WTC11 (cell line): Measurements from ENCODE around the gene NOTUM. TPM values are rescaled to one million over a fixed set of nuclear protein-coding genes. Genes with fewer than 3 reads are reported as not detected.
A peak's percentile ranks its signal among the peaks of the same experiment; 100 is the strongest.

Experiments
- ATAC-seq: fragments of 200-7000 bp; cut with Tn5 transposase; 2 replicates; pipeline ENCODE4 v1.10.0; 2021; ENCODE audit warnings: mild to moderate bottlenecking, moderate library complexity
- CTCF ChIA-PET: fragments of 300-600 bp; sonication (Branson Sonifier 250); formaldehyde crosslinking; loops from one replicate; lab custom pipeline; 2021; ENCODE audit warnings: antibody characterized with exemption; lab: Charles Lee
- POLR2A ChIA-PET: fragments of 350-600 bp; sonication (Branson Sonifier 250); formaldehyde crosslinking; loops from one replicate; lab custom pipeline; 2021; ENCODE audit warnings: antibody characterized with exemption; lab: Charles Lee
- DNase-seq: peaks from one replicate; pipeline ENCODE4 v3.0.0; 2021; ENCODE audit warnings: low spot score
- H3K27ac Mint-ChIP-seq: 2 replicates; pipeline ENCODE4 v1.8.0; 2021; ENCODE audit warnings: mixed read lengths
- H3K27me3 Mint-ChIP-seq: 2 replicates; pipeline ENCODE4 v1.8.0; 2021; ENCODE audit warnings: low read depth, mild to moderate bottlenecking, moderate library complexity, mixed read lengths
- H3K36me3 Mint-ChIP-seq: 2 replicates; pipeline ENCODE4 v1.8.0; 2021; ENCODE audit warnings: mixed read lengths
- H3K4me1 Mint-ChIP-seq: 2 replicates; pipeline ENCODE4 v1.8.0; 2022; ENCODE audit warnings: mixed read lengths
- H3K4me3 Mint-ChIP-seq: 2 replicates; pipeline ENCODE4 v1.8.0; 2021; ENCODE audit warnings: mild to moderate bottlenecking, moderate library complexity, mixed read lengths
- H3K9me3 Mint-ChIP-seq: 2 replicates; pipeline ENCODE4 v1.8.0; 2021; ENCODE audit warnings: mixed read lengths
- AR ChIP-seq: fragments of 250-450 bp; sonication (Bioruptor Pico); IDR thresholded peaks from 2 replicates; pipeline ENCODE4 v1.9.0; 2021; ENCODE audit warnings: mild to moderate bottlenecking
- ATF1 ChIP-seq: sonication (generic); formaldehyde crosslinking; IDR thresholded peaks from 2 replicates; pipeline ENCODE4 v1.8.1; 2023; ENCODE audit warnings: mild to moderate bottlenecking, moderate library complexity, missing genetic modification reagents
- CBFB ChIP-seq: sonication (generic); formaldehyde crosslinking; IDR thresholded peaks from 2 replicates; pipeline ENCODE4 v1.8.1; 2022; ENCODE audit warnings: mild to moderate bottlenecking, low read depth, missing genetic modification reagents
- E2F1 ChIP-seq: sonication (generic); formaldehyde crosslinking; IDR thresholded peaks from 2 replicates; pipeline ENCODE4 v1.8.0; 2022; ENCODE audit warnings: mild to moderate bottlenecking, missing genetic modification reagents
- ELF4 ChIP-seq: sonication (generic); formaldehyde crosslinking; IDR thresholded peaks from 2 replicates; pipeline ENCODE4 v1.8.1; 2022; ENCODE audit warnings: low read depth, mild to moderate bottlenecking, moderate library complexity, missing genetic modification reagents
- KAT7 ChIP-seq: sonication (generic); formaldehyde crosslinking; IDR thresholded peaks from 2 replicates; pipeline ENCODE4 v1.8.1; 2023; ENCODE audit warnings: missing genetic modification reagents, mild to moderate bottlenecking, borderline replicate concordance
- PRRX2 ChIP-seq: fragments of 250-450 bp; sonication (Bioruptor Pico); IDR thresholded peaks from 2 replicates; pipeline ENCODE4 v1.8.0; 2021; ENCODE audit warnings: mild to moderate bottlenecking
- TP53 ChIP-seq: sonication (generic); formaldehyde crosslinking; IDR thresholded peaks from 2 replicates; pipeline ENCODE4 v1.8.1; 2023; ENCODE audit warnings: mild to moderate bottlenecking, missing genetic modification reagents
- ZBTB43 ChIP-seq: sonication (generic); formaldehyde crosslinking; IDR thresholded peaks from 2 replicates; pipeline ENCODE4 v1.8.1; 2023; ENCODE audit warnings: mild to moderate bottlenecking, missing genetic modification reagents
- ZNF121 ChIP-seq: sonication (generic); formaldehyde crosslinking; IDR thresholded peaks from 2 replicates; pipeline ENCODE4 v1.8.0; 2023; ENCODE audit warnings: missing genetic modification reagents
- ZNF232 ChIP-seq: sonication (generic); formaldehyde crosslinking; IDR thresholded peaks from 2 replicates; pipeline ENCODE4 v1.8.0; 2022; ENCODE audit warnings: mild to moderate bottlenecking, missing genetic modification reagents
- ZNF263 ChIP-seq: sonication (generic); formaldehyde crosslinking; IDR thresholded peaks from 2 replicates; pipeline ENCODE4 v1.8.1; 2022; ENCODE audit warnings: low read depth, mild to moderate bottlenecking, moderate library complexity, missing genetic modification reagents
- ZNF281 ChIP-seq: sonication (generic); formaldehyde crosslinking; IDR thresholded peaks from 2 replicates; pipeline ENCODE4 v1.8.0; 2023; ENCODE audit warnings: mild to moderate bottlenecking, missing genetic modification reagents
- ZNF317 ChIP-seq: sonication (generic); formaldehyde crosslinking; IDR thresholded peaks from 2 replicates; pipeline ENCODE4 v1.8.1; 2023; ENCODE audit warnings: low read depth, mild to moderate bottlenecking, moderate library complexity, missing genetic modification reagents, borderline replicate concordance
- ZNF396 ChIP-seq: fragments of 250-450 bp; sonication (Bioruptor Pico); IDR thresholded peaks from 2 replicates; pipeline ENCODE4 v1.8.0; 2021; ENCODE audit warnings: mild to moderate bottlenecking, moderate library complexity, borderline replicate concordance
- ZNF416 ChIP-seq: fragments of 250-450 bp; sonication (Bioruptor Pico); IDR thresholded peaks from 2 replicates; pipeline ENCODE4 v1.9.0; 2021; ENCODE audit warnings: mild to moderate bottlenecking, inconsistent platforms
- ZNF671 ChIP-seq: fragments of 250-450 bp; sonication (Bioruptor Pico); IDR thresholded peaks from 2 replicates; pipeline ENCODE4 v1.8.0; 2021; ENCODE audit warnings: mild to moderate bottlenecking
- total RNA-seq: library from RNA; stranded (reverse); gene quantifications from 3 replicates; pipeline ENCODE4 v1.2.3, GENCODE V29; 2021
- TF ChIP-seq, protein P1 (sequence below): sonication (generic); formaldehyde crosslinking; conservative IDR thresholded peaks from 2 replicates; pipeline ENCODE4 v1.8.1; 2023; ENCODE audit warnings: mild to moderate bottlenecking, low read depth, missing genetic modification reagents, moderate library complexity

NOTUM gene
- total RNA-seq, 1 experiment from 2014 or later, result 1.7 TPM

DNA sequence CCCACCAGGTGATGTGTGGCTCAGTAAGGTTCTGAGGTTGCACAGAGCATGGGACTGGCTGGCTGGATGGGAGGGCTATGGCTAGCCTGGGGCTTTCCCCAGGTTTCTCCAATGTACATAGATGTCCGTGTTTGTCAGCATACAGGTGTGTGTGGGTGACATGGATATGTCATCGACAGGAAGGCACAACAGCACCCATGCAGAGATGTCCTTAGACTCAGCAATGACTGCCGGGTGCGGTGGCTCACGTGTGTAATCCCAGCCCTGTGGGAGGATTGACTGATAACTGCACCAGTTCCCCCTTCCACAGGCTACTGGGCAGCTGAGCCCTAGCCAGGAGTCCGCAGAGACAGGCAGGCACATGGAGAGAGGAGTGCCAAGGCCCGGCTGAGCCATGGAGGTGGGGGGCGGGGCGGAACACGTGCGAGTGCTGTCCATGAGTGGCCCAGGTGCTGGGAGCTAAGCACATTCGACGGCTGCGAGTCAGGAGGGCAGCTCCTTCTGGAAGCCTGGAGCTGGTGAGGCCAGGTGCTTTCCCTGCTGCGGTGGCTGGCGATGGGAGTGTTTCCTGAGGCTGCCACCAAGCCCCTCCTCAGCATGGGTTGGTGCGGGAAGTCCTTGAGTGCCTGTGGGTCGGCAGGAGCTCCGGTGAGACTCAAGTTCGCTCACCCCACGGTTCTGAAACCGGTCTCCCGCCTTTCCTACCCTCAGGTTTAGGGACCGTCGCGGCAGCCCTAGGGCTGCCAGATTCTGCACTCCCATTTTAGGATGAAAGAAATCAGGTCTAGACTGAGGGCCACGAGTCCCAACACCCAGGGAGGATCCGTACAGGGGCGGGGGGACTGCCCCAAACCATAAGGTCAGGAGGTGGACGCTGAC lies 15.6 kb upstream of the NOTUM start (continued):
- TF ChIP-seq, protein P1, sequence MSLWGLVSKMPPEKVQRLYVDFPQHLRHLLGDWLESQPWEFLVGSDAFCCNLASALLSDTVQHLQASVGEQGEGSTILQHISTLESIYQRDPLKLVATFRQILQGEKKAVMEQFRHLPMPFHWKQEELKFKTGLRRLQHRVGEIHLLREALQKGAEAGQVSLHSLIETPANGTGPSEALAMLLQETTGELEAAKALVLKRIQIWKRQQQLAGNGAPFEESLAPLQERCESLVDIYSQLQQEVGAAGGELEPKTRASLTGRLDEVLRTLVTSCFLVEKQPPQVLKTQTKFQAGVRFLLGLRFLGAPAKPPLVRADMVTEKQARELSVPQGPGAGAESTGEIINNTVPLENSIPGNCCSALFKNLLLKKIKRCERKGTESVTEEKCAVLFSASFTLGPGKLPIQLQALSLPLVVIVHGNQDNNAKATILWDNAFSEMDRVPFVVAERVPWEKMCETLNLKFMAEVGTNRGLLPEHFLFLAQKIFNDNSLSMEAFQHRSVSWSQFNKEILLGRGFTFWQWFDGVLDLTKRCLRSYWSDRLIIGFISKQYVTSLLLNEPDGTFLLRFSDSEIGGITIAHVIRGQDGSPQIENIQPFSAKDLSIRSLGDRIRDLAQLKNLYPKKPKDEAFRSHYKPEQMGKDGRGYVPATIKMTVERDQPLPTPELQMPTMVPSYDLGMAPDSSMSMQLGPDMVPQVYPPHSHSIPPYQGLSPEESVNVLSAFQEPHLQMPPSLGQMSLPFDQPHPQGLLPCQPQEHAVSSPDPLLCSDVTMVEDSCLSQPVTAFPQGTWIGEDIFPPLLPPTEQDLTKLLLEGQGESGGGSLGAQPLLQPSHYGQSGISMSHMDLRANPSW (CRISPR knock-in tag), result no peak
- TF ChIP-seq ZNF232 (CRISPR knock-in tag), result peak; percentile 90; the same call in 1 of the 2 replicates
- TF ChIP-seq ZNF416 (CRISPR knock-in tag), result no peak
- no peak; the same call in 1 of the 2 replicates for TF ChIP-seq ATF1 (CRISPR knock-in tag)
- TF ChIP-seq ZNF317 (CRISPR knock-in tag), result no peak
- no peak for TF ChIP-seq ELF4 (CRISPR knock-in tag)
- no peak for TF ChIP-seq PRRX2 (CRISPR knock-in tag)
- 0 out of 2 replicates have a peak, but pooled peaks have one; percentile 56 for TF ChIP-seq E2F1 (CRISPR knock-in tag)
- TF ChIP-seq KAT7, result no peak
- TF ChIP-seq ZNF263 (CRISPR knock-in tag), result no peak
- TF ChIP-seq ZNF396 (CRISPR knock-in tag), result no peak
- no peak for TF ChIP-seq TP53 (CRISPR knock-in tag)
- 0 out of 2 replicates have a peak, but pooled peaks have one; percentile 71 for TF ChIP-seq ZNF281 (CRISPR knock-in tag)
- TF ChIP-seq CBFB (CRISPR knock-in tag), result no peak

- CTCF ChIA-PET, result no interaction called here
- DNase-seq, result no peak
- Mint-ChIP-seq H3K27me3 (peaks cover 64% of the 10 kb centered on the region), H3K36me3 (peaks cover 4% of the 10 kb centered on the region; the same call in 1 of the 2 replicates), H3K4me1 (peaks cover 3% of the 10 kb centered on the region; the same call in 1 of the 2 replicates), H3K27ac (no peak overlapping the region), H3K9me3 (peaks cover 19% of the 10 kb centered on the region), H3K4me3 (no peak overlapping the region)
- POLR2A ChIA-PET, result no interaction called here
- TF ChIP-seq ZNF671 (CRISPR knock-in tag), result no peak
- TF ChIP-seq ZBTB43 (CRISPR knock-in tag), result no peak
- no peak for TF ChIP-seq ZNF121 (CRISPR knock-in tag)
- no peak for TF ChIP-seq CBFB (CRISPR knock-in tag)
- TF ChIP-seq AR, result no peak
- no peak for TF ChIP-seq ZNF232 (CRISPR knock-in tag)
- no peak for ATAC-seq
Observed at GRCh38 chr17:81973432-81973831, 12.4 kb upstream of the NOTUM start.
